Measurements from ENCODE around the gene NUDT16L1.

- TF ChIP-seq CTCF (IDR thresholded peaks at IDR 0.05) (no peak), POLR2AphosphoS5 (IDR thresholded peaks at IDR 0.05) (no peak)
Observed at GRCh38 chr16:4661661-4662060, 31.7 kb upstream of the NUDT16L1 start.

Measured in breast epithelium (tissue), 3 donors.